ENCODE data around the gene CHMP2A. TPM values are rescaled to one million over a fixed set of nuclear protein-coding genes. Genes with fewer than 3 reads are reported as not detected.
A peak's percentile ranks its signal among the peaks of the same experiment; 100 is the strongest.

The CHMP2A gene
- total RNA-seq, 1 donor from 2014 or later, result 86.5 TPM

GRCh38 chr19:58548859-58549663 lies 5.8 kb downstream of the CHMP2A start:
- no peak for DNase-seq (ENCODE audit: low spot score in 2 of 2, unreplicated experiment in 2 of 2)
- no peak for TF ChIP-seq CTCF (IDR thresholded peaks at IDR 0.05; ENCODE audit: unreplicated experiment)
- H3K27me3 Mint-ChIP-seq (ENCODE audit: low read depth), result no peaks in the 10 kb centered on the region
- no peak overlapping the region for H3K4me3 Mint-ChIP-seq
- peaks cover 24% of the 10 kb centered on the region for H3K36me3 Mint-ChIP-seq
- peaks cover 21% of the 10 kb centered on the region for H3K4me1 Mint-ChIP-seq
- no peaks in the 10 kb centered on the region for H3K9me3 Mint-ChIP-seq
- H3K27ac Mint-ChIP-seq, result no peak overlapping the region

GRCh38 chr19:58547323-58548312 lies 7.3 kb downstream of the CHMP2A start:
- Mint-ChIP-seq H3K36me3 (peaks cover 18% of the 10 kb centered on the region), H3K27ac (peak overlapping the region; percentile 25), H3K4me1 (peaks cover 20% of the 10 kb centered on the region), H3K4me3 (no peak overlapping the region), H3K9me3 (no peaks in the 10 kb centered on the region), H3K27me3 (ENCODE audit: low read depth) (peaks cover 10% of the 10 kb centered on the region)
- no peak for DNase-seq (ENCODE audit: low spot score in 2 of 2, unreplicated experiment in 2 of 2)
- TF ChIP-seq CTCF (IDR thresholded peaks at IDR 0.05; ENCODE audit: unreplicated experiment), result no peak

- H3K36me3 Mint-ChIP-seq, result peaks cover 12% of the 10 kb centered on the region
- H3K4me1 Mint-ChIP-seq, result peaks cover 20% of the 10 kb centered on the region
- peak overlapping the region; percentile 97 for H3K4me3 Mint-ChIP-seq
- no peak for DNase-seq (ENCODE audit: low spot score in 2 of 2, unreplicated experiment in 2 of 2)
- TF ChIP-seq CTCF (IDR thresholded peaks at IDR 0.05; ENCODE audit: unreplicated experiment), result no peak
- H3K9me3 Mint-ChIP-seq, result no peaks in the 10 kb centered on the region
- peaks cover 20% of the 10 kb centered on the region for H3K27me3 Mint-ChIP-seq (ENCODE audit: low read depth)
- peak overlapping the region; percentile 95 for H3K27ac Mint-ChIP-seq
Measured at GRCh38 chr19:58546019-58546530, 8.8 kb downstream of the CHMP2A start.

- no peak for DNase-seq (ENCODE audit: low spot score in 2 of 2, unreplicated experiment in 2 of 2)
- H3K9me3 Mint-ChIP-seq, result no peaks in the 10 kb centered on the region
- H3K27me3 Mint-ChIP-seq (ENCODE audit: low read depth), result peaks cover 22% of the 10 kb centered on the region
- H3K36me3 Mint-ChIP-seq, result peaks cover 10% of the 10 kb centered on the region
- TF ChIP-seq CTCF (IDR thresholded peaks at IDR 0.05; ENCODE audit: unreplicated experiment), result no peak
- peak overlapping the region; percentile 97 for H3K4me3 Mint-ChIP-seq
- peak overlapping the region; percentile 95 for H3K27ac Mint-ChIP-seq
- peaks cover 20% of the 10 kb centered on the region for H3K4me1 Mint-ChIP-seq
Measured at GRCh38 chr19:58545286-58546018, 9.5 kb downstream of the CHMP2A start.
